ENCODE measurements around the gene RAVER2. TPM values are rescaled to one million over a fixed set of nuclear protein-coding genes. Genes with fewer than 3 reads are reported as not detected.

The RAVER2 gene
- total and polyA plus RNA-seq, 2 of the 13 experiments (the other 11 are each of a cell fraction or from before 2014, with no cell fraction given) = 11.4 to 15.4 TPM

DNA sequence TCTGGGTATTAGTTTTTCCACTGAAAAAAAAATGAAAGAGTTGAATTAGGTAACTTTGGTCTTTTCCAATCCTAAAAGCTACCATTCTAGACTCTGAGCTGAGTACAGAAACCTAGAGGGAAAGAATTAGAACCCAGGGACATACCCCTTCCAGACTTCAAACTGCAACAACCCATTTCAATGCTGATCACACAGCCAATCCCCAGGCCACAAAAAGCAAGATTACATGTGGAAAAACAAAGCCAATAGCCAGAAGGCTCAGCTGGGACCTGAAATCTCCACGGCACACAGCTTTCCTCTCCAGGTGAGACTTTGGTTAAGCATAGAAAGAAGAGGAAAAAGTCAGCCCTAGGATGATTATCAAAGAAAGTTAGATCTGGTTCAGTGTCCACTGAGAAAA, 132.7 kb downstream of the RAVER2 start (continued):
- TF ChIP-seq NFIB (CRISPR knock-in tag; IDR thresholded peaks at IDR 0.05; ENCODE audit: borderline replicate concordance) = no peak
- no peak for TF ChIP-seq ZNF10 (CRISPR knock-in tag; IDR thresholded peaks at IDR 0.05; ENCODE audit: borderline replicate concordance, low read depth)
- no peak for TF ChIP-seq ZNF225 (CRISPR knock-in tag; IDR thresholded peaks at IDR 0.05)
- no peak for TF ChIP-seq HDAC2 (CRISPR knock-in tag; IDR thresholded peaks at IDR 0.05)
- TF ChIP-seq MYNN (CRISPR knock-in tag; IDR thresholded peaks at IDR 0.05; ENCODE audit: low read depth) = no peak
- no peak for TF ChIP-seq GLMP (CRISPR knock-in tag; IDR thresholded peaks at IDR 0.05; ENCODE audit: borderline replicate concordance)
- no peak for TF ChIP-seq BRD4 (CRISPR knock-in tag; IDR thresholded peaks at IDR 0.05)
- TF ChIP-seq ZNF431 (CRISPR knock-in tag; IDR thresholded peaks at IDR 0.05; ENCODE audit: borderline replicate concordance, low read depth) = no peak
- TF ChIP-seq ZSCAN22 (CRISPR knock-in tag; IDR thresholded peaks at IDR 0.05) = no peak
- TF ChIP-seq ZNF615 (CRISPR knock-in tag; IDR thresholded peaks at IDR 0.05; ENCODE audit: borderline replicate concordance) = no peak
- TF ChIP-seq KDM1A (CRISPR knock-in tag; IDR thresholded peaks at IDR 0.05) = no peak
- no peak for TF ChIP-seq HMG20A (CRISPR knock-in tag; IDR thresholded peaks at IDR 0.05; ENCODE audit: borderline replicate concordance)

DNA sequence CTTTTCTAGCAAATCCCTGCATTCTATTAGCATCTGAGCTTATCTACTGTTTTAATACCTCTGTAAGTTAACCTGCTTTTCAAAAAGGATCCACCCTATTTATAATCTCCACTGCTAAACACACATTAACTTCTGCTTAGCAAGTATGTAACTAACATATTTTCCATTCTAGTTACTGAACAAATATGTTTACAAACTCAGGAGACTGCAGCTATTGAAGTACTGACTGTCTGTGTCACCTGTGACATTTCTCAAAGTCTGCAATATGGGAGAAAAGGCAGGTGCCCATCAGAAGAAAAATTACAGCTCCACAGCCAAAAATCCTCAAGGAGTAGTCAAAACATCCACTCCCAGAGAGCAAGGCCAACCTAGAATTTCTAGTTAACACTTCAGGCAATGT, 133.2 kb downstream of the RAVER2 start:
- DNase-seq (ENCODE audit: low spot score) = no peak
- CTCF ChIA-PET (ENCODE audit: low intra/inter-chr PET ratio, low total read pairs) = no interaction called here
- TF ChIP-seq ONECUT2 (CRISPR knock-in tag; IDR thresholded peaks at IDR 0.05) (no peak), ZNF883 (CRISPR knock-in tag; IDR thresholded peaks at IDR 0.05; ENCODE audit: not compliant biosample characterization) (no peak), NKX3-1 (CRISPR knock-in tag; IDR thresholded peaks at IDR 0.05) (no peak), TP53 (CRISPR knock-in tag; conservative IDR thresholded peaks at IDR 0.05) (no peak), NCOA1 (CRISPR knock-in tag; IDR thresholded peaks at IDR 0.05) (no peak), BORCS8-MEF2B (CRISPR knock-in tag; IDR thresholded peaks at IDR 0.05) (no peak)
- TF ChIP-seq, protein P1, sequence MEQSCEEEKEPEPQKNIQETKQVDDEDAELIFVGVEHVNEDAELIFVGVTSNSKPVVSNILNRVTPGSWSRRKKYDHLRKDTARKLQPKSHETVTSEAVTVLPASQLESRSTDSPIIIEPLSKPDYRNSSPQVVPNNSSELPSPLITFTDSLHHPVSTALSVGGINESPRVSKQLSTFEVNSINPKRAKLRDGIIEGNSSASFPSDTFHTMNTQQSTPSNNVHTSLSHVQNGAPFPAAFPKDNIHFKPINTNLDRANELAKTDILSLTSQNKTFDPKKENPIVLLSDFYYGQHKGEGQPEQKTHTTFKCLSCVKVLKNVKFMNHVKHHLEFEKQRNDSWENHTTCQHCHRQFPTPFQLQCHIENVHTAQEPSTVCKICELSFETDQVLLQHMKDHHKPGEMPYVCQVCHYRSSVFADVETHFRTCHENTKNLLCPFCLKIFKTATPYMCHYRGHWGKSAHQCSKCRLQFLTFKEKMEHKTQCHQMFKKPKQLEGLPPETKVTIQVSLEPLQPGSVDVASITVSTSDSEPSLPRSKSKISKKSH (CRISPR knock-in tag; IDR thresholded peaks at IDR 0.05; ENCODE audit: borderline replicate concordance) = no peak
- TF ChIP-seq, protein P2, sequence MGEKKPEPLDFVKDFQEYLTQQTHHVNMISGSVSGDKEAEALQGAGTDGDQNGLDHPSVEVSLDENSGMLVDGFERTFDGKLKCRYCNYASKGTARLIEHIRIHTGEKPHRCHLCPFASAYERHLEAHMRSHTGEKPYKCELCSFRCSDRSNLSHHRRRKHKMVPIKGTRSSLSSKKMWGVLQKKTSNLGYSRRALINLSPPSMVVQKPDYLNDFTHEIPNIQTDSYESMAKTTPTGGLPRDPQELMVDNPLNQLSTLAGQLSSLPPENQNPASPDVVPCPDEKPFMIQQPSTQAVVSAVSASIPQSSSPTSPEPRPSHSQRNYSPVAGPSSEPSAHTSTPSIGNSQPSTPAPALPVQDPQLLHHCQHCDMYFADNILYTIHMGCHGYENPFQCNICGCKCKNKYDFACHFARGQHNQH (CRISPR knock-in tag; IDR thresholded peaks at IDR 0.05) = no peak
- TF ChIP-seq, protein P3, sequence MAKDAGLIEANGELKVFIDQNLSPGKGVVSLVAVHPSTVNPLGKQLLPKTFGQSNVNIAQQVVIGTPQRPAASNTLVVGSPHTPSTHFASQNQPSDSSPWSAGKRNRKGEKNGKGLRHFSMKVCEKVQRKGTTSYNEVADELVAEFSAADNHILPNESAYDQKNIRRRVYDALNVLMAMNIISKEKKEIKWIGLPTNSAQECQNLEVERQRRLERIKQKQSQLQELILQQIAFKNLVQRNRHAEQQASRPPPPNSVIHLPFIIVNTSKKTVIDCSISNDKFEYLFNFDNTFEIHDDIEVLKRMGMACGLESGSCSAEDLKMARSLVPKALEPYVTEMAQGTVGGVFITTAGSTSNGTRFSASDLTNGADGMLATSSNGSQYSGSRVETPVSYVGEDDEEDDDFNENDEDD (CRISPR knock-in tag; IDR thresholded peaks at IDR 0.05; ENCODE audit: borderline replicate concordance) = no peak

More for the DNA sequence above, 133.2 kb downstream of the RAVER2 start:
- no peaks in the 10 kb centered on the region for H3K79me2 ChIP-seq (ENCODE audit: insufficient read depth, low read length)
- no peak for ATAC-seq
- no peaks in the 10 kb centered on the region for H4K20me1 ChIP-seq (ENCODE audit: insufficient read depth, low read length)
- no peaks in the 10 kb centered on the region for H3K27me3 ChIP-seq (ENCODE audit: control insufficient read depth in 1 of 2, insufficient read depth in 2 of 2, low read length in 2 of 2)
- H2AFZ ChIP-seq (ENCODE audit: low read length) = no peak overlapping the region
- no TSS peak for BruUV-seq (replicated peaks)
- H3K9ac ChIP-seq (ENCODE audit: insufficient read depth, low read depth, low read length) = no peak overlapping the region
- intact Hi-C loops (cut with micrococcal nuclease; ENCODE audit: unreplicated experiment) = no loop called here
- FAIRE-seq = no peak
- H3K36me3 ChIP-seq (replicated peaks in 1 of 2; ENCODE audit: control insufficient read depth in 1 of 2, insufficient read depth in 2 of 2, low read length in 2 of 2) = peaks cover 28 to 63% of the 10 kb centered on the region in 2 experiments
- H3K27ac ChIP-seq (ENCODE audit: extremely low read length, insufficient read depth, low read length) = no peak overlapping the region
- POLR2A ChIA-PET = no interaction called here
- no peaks in the 10 kb centered on the region for H3K9me3 ChIP-seq (ENCODE audit: low read length)
- H3K4me3 ChIP-seq (replicated peaks in 1 of 3; ENCODE audit: insufficient read depth in 1 of 3, low read depth in 2 of 3, low read length in 3 of 3) = no peak overlapping the region
- H3K4me2 ChIP-seq (ENCODE audit: low read depth, low read length) = no peak overlapping the region
- in situ Hi-C loops (cut with HindIII; ENCODE audit: extremely low pct_ligation_motif_present, low pct_unique_long_range_greater_than_20kb) = no loop called here
- 0 out of 2 replicates have a peak, but pooled peaks cover 5% of the 10 kb centered on the region for H3K4me1 ChIP-seq (ENCODE audit: insufficient read depth, low read length)
